ENCODE results near the gene PAQR4.

The PAQR4 gene

DNA sequence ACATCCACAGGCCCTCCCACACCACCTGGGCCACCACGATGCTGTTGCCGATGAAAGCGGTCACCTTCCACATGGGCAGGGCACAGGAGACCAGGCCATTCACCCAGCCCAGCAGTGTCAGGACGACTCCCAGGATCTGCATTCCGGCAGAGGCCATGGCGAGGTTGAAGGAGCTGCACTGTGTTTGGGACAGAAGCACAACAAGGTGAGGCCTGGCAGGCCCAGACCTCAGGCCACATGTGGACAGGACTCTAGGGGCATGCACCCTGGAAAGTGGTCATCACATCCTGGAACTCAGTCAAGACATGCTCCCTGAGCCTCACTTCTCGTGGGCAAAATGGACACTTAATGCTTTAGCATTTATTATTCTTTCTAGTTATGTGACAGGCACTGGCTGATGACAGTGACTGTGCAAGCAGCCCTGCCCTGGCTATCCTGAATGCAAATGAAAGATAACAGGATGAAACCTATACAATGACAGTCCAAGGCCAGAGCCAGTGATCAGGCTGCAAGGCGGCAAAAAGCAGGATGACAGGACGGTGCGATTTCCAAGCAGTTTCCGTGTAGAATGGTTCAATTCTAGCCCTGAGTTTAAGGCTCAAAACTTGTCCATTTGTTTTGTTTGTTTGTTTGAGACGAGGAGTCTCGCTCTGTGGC is 46.8 kb downstream of the PAQR4 start:
- DNase-seq (ENCODE audit: low read depth): no peak
- H3K4me3 ChIP-seq (ENCODE audit: low read depth, low read length): no peak overlapping the region

DNA sequence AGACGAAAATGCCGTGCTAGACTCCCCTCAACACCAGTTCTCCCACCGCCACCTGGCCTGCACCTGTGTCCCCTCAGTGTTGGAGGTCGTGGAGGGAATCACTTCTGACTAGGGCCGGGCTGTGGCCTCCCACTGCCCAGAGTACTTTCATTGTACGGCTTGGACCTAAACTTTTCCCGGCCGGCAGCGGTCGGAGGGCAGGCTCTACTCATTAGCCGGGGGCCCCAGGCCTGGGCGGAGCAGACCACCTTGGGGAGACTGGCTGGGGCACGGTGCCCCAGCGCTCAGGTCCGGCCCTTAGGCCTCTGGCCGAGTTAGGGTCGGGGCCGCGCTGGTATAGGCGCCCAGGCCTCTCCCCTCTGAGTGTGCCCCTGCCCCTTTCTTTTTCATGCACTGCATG is 48.2 kb downstream of the PAQR4 start:
- no peak overlapping the region for H3K4me3 ChIP-seq (ENCODE audit: low read depth, low read length)
- DNase-seq (ENCODE audit: low read depth): no peak

DNA sequence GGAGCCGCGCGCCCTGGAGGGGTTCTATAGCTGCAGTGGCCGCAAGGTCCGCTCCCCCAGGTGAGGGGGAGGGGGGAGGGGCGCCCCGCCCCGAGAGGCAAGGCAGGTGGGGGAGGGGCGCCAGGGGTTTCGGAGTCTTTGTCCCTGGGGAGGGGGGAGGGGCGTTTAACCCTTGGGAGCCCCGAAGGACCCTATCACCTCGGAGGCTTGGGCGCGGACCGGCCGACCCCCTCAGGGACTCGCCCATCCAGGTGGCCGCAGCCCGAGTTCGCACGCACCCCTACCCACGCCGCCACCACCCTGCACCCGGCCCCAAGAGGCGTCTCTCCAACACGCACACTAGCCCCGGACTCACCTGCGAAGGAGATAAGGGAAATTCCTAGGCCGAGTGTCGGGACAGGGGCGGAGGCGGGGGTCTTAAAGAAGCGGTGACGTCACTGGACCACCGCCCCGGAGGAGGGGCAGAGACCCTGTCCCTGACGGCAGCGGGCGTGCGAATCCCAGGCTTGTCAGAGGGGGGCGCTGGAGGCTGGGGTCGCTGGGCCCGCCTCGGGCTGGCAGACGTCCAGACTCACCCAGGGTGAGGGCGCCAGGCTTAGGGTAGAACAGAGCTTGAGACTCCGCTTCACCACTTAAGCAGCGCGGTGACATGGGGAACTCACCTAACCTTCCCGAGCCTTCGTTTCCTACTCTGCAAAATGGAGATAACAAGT is 48.8 kb downstream of the PAQR4 start, which contains the start of gene CLDN6:
Gene CLDN6 (minus strand): TSS at position 390 of the 713 bp plus-strand sequence. CDS start 2,162 bp downstream, outside the sequence.
- DNase-seq (ENCODE audit: low read depth): no peak
- no peak within 1 kb of the TSS for H3K4me3 ChIP-seq (ENCODE audit: low read depth, low read length)

DNA sequence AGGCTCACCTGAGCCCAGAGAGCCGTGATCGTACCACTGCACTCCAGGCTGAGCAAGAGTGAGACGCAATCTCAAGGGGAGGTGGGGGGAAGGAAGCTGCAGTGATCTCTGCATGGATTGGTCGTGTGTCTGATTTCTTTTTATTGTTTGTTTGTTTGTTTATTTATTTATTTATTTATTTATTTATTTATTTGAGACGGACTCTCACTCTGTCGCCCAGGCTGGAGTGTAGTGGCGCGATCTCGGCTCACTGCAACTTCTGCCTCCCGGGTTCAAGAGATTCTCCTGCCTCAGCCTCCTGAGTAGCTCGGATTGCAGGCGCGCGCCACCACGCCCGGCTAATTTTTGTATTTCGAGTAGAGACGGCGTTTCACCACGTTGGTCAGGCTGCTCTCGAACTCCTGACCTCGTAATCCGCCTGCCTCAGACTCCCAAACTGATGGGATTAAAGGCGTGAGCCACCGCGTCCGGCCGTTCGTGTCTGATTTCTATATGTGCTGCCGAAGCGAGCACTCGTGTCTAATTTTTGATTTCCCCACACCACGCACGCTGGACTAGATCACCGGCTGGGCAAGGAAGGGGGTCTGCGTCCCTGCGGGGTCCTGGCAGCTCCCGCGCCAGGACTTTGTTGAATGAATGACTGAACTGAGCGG is 50.6 kb downstream of the PAQR4 start:
- no peak for DNase-seq (ENCODE audit: low read depth)
- peak overlapping the region; percentile 69 for H3K4me3 ChIP-seq (ENCODE audit: low read depth, low read length)

DNA sequence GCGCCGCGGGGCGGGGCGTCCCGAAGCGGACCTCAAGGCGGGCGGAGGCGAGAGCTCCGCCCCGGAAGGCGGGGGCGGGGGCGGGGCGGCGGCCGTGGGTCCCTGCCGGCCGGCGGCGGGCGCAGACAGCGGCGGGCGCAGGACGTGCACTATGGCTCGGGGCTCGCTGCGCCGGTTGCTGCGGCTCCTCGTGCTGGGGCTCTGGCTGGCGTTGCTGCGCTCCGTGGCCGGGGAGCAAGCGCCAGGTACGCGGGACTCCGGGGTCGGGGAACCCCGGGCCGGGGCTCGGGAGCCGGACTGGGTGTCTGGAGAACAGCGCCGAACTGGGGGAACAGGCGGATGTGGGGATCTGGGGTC is 51.1 kb downstream of the PAQR4 start, which contains the start of gene TNFRSF12A:
Gene TNFRSF12A (plus strand): TSS at position 122 of the 357 bp plus-strand sequence. CDS start 30 bp downstream, at position 152.
- H3K4me3 ChIP-seq (ENCODE audit: low read depth, low read length): peak within 1 kb of the TSS; percentile 69
- no peak for DNase-seq (ENCODE audit: low read depth)

DNA sequence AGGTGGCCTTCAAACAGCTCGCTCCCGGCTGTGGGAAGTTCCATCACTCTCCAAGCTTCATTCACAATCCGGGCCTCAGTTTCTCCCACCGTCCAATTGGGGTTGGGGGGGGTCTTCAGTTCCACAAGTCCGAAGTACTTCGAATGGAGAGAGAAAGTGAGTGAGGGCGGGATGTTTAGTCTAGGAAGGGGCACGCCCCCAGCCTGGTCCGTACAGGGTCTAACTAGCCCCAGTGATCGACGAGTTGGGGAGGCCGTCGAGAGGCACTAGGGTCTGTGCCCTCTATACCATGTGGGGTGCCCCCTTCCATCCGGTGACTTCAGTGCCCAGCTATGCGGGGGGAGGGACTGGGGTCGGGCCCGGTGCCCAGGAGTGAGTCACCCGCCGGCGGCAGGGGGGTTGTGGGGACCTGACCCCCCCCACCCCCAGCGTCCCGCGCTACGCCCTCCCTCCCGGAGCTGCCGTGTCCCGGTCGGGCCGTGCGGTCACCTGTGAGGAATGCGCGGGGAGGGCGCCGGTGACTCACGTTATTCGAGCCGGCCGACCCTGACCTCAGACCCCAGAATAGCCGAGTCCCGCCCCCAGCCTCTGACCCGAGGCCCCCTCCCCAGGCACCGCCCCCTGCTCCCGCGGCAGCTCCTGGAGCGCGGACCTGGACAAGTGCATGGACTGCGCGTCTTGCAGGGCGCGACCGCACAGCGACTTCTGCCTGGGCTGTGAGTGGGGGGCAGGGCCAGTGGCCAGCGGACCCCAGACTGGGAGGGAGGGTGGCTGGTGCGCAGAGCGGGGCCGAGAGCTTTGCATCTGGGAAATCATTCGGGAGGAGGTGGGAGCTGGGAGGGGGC is 51.7 kb downstream of the PAQR4 start:
- peak overlapping the region; percentile 69 for H3K4me3 ChIP-seq (ENCODE audit: low read depth, low read length)
- peak; percentile 49 for DNase-seq (ENCODE audit: low read depth)

DNA sequence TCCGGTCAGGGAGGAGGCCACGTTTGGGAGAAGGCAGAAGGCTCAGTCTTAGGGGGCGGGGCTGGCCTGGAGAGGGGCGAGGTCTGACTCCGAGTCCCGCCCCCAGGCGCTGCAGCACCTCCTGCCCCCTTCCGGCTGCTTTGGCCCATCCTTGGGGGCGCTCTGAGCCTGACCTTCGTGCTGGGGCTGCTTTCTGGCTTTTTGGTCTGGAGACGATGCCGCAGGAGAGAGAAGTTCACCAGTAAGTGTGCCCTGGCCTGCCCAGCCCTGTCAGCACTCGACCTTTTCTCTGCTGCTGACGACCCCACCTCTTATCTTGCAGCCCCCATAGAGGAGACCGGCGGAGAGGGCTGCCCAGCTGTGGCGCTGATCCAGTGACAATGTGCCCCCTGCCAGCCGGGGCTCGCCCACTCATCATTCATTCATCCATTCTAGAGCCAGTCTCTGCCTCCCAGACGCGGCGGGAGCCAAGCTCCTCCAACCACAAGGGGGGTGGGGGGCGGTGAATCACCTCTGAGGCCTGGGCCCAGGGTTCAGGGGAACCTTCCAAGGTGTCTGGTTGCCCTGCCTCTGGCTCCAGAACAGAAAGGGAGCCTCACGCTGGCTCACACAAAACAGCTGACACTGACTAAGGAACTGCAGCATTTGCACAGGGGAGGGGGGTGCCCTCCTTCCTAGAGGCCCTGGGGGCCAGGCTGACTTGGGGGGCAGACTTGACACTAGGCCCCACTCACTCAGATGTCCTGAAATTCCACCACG is 52.5 kb downstream of the PAQR4 start:
- peak; percentile 88 for DNase-seq (ENCODE audit: low read depth)
- peak overlapping the region; percentile 69 for H3K4me3 ChIP-seq (ENCODE audit: low read depth, low read length)

DNA sequence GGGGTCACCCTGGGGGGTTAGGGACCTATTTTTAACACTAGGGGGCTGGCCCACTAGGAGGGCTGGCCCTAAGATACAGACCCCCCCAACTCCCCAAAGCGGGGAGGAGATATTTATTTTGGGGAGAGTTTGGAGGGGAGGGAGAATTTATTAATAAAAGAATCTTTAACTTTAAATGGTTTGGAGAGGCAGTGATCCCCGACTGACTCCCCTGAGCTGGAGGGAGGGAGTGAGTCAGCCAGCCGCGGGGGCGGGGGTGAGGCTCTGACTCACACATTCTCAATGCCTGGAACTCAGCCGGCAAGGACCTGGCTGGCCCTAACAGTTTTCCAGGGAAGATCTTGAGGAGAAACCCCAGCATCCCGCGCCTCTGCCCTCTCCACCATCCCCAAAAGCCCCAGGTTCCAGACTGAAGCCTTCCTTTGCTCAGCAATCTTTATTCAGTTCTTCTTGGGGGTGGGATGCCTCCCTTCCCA is 53.1 kb downstream of the PAQR4 start:
- peak; percentile 87 for DNase-seq (ENCODE audit: low read depth)
- H3K4me3 ChIP-seq (ENCODE audit: low read depth, low read length): peak overlapping the region; percentile 69

DNA sequence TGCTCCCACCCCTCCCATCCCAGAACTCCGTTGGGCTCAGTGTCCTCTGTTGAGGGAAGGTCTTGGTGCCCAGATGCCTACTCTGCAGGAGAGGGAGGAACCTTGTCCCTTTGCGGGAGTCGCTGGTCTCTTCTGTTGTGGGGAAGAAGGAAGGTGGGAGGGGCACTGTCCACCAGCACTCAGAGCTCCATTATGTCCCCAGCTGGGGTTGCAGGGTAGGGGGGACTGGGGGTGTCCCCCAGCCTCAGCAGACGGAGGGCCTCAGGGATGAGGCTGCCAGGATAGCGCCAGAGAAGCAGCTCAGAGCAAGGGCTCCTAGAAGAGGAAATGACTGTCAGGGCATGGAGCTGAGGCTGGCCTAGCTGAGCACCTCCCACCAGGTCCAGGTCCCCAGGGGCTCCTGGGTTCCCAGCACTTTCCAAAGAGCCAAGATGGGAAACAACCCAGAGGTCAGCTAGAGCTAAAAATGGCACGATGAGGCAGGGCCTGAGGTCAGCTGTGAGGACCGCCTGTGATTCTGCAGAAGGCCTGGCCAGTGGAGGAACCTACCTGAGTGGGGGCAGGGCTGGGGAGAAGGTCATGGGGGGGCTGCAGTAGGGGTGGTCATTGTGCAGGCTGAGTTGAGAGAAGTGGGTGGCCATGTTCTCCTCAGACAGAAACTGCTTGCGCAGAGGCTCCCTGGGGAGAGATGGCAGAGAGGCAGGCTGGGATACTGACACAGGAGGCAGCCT is 53.7 kb downstream of the PAQR4 start:
- peak overlapping the region; percentile 69 for H3K4me3 ChIP-seq (ENCODE audit: low read depth, low read length)
- peak; percentile 39 for DNase-seq (ENCODE audit: low read depth)
